Activated naive CD8-positive, alpha-beta T cell (primary cell): ENCODE data around the gene TTC7B.
"Not testable (repeated sequence)": the region's sequence is repeated elsewhere in the genome, so short reads cannot be mapped to it uniquely, and the experiment has no call there.

Source experiments
- H3K27ac Mint-ChIP-seq: one replicate; pipeline ENCODE4 v1.8.0; 2021; ENCODE audit warnings: mixed read lengths
- H3K27me3 Mint-ChIP-seq: one replicate; pipeline ENCODE4 v1.8.0; 2021; ENCODE audit warnings: mixed read lengths
- H3K36me3 Mint-ChIP-seq: one replicate; pipeline ENCODE4 v1.8.0; 2021; ENCODE audit warnings: mixed read lengths
- H3K4me1 Mint-ChIP-seq: one replicate; pipeline ENCODE4 v1.8.0; 2021; ENCODE audit warnings: low read depth, mixed read lengths
- H3K4me3 Mint-ChIP-seq: one replicate; pipeline ENCODE4 v1.8.0; 2021; ENCODE audit warnings: mild to moderate bottlenecking, mixed read lengths
- H3K9me3 Mint-ChIP-seq: one replicate; pipeline ENCODE4 v1.8.0; 2021; ENCODE audit warnings: low read depth, mixed read lengths

The TTC7B gene

DNA sequence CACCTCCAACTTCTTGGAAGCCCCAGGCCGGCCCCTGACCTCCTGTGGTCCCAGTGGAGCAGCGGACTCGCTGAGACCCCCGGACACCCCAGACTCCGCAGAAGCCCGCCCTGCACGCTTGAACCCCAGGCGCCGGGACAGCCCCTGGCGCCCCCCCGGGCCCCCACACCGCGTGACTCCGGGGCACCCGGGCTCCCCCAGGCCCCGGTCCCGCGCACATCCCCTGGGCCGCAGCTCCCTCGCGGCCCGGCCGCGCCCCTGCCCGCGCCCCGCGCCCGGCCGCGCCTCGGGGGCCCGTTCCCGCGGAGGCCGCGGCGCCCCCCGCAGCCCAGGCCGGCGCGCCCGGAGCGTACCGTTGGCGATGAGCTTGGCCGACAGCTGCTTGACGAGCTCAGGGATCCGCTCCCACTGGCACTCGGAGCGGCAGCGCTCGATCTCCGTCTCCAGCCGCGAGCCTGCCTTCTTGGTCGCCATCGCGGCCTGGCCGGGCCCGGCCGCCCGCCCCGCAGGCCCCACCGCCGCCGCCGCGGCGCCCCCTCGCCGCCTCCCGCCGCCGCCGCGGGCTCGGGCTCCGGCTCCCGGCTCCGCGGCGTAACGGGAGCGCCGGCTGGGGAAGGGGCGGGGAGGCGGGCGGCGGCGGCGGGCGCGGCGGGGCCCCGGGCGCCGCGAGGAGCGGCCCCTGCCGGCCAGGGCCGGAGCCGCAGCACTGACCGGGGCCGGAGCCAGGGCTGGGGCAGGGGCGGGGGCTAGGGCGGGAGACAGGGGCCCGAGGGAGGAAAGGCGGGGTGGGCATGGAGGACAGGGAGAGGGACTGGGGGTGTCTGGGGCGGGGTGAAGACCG lies at the start of gene TTC7B:
TTC7B (minus strand) TSS at position 609 of the 841 bp plus-strand sequence; CDS start at position 474, 135 bp downstream.
- Mint-ChIP-seq H3K4me1 (peaks cover 13% of the 10 kb centered on the region), H3K36me3 (no peaks in the 10 kb centered on the region), H3K27me3 (peaks cover 9% of the 10 kb centered on the region), H3K27ac (no peak within 1 kb of the TSS), H3K9me3 (no peaks in the 10 kb centered on the region), H3K4me3 (peak within 1 kb of the TSS; percentile 79)

GRCh38 chr14:90864741-90865140 lies 48.5 kb upstream of the TTC7B start:
- H3K27ac Mint-ChIP-seq, result no peak overlapping the region
- H3K9me3 Mint-ChIP-seq, result no peaks in the 10 kb centered on the region
- H3K4me3 Mint-ChIP-seq, result no peak overlapping the region
- H3K36me3 Mint-ChIP-seq, result peaks cover 9% of the 10 kb centered on the region
- no peaks in the 10 kb centered on the region for H3K27me3 Mint-ChIP-seq
- H3K4me1 Mint-ChIP-seq, result no peaks in the 10 kb centered on the region

GRCh38 chr14:90858511-90858910 lies 42.3 kb upstream of the TTC7B start:
- H3K36me3 Mint-ChIP-seq, result peaks cover 6% of the 10 kb centered on the region
- no peaks in the 10 kb centered on the region for H3K4me1 Mint-ChIP-seq
- no peaks in the 10 kb centered on the region for H3K27me3 Mint-ChIP-seq
- H3K4me3 Mint-ChIP-seq, result no peak overlapping the region
- no peaks in the 10 kb centered on the region for H3K9me3 Mint-ChIP-seq
- no peak overlapping the region for H3K27ac Mint-ChIP-seq

DNA sequence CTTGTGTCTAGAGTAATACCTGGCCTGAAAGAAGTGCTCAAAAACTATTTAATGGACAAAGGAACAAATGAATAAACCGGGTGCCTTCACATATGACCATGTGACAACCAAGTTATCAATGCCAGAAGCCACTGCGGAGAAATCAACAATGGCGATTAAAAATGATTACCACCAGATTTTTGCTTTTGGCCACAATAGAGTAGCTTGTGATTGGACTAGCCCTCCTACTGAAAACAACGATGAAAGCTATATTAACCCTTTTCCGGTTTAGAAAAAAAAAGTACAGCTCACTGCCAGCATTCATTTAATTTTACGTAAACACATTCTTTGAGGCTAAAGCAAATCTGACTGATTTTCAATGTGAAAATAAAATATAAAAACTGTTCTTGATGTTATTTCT lies 41.6 kb upstream of the TTC7B start:
- Mint-ChIP-seq H3K36me3 (peaks cover 6% of the 10 kb centered on the region), H3K4me1 (no peaks in the 10 kb centered on the region), H3K4me3 (no peak overlapping the region), H3K27ac (no peak overlapping the region), H3K27me3 (no peaks in the 10 kb centered on the region), H3K9me3 (no peaks in the 10 kb centered on the region)

- not testable (repeated sequence) for H3K9me3 Mint-ChIP-seq, H3K27me3 Mint-ChIP-seq, H3K4me3 Mint-ChIP-seq, H3K4me1 Mint-ChIP-seq, H3K27ac Mint-ChIP-seq, H3K36me3 Mint-ChIP-seq
Measured at GRCh38 chr14:90856115-90856514, 39.9 kb upstream of the TTC7B start.

DNA sequence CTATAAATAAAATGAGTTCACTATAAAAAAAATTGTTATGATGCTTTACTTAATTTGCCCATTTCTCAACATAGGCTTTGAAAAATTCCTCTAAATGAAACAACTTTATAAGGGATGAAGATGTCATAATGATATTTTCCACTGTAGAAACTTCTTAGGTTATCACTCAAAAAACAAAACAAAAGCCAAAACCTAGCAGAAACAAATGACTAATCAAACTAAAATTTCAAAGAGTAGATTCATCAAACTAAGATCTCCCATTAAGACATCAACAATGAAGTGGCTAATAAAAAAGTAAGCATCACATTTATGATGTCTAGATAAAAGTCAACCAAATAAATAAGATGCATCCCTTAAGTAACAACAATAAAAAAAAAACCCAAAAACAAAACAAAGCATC lies 36.9 kb upstream of the TTC7B start:
- no peaks in the 10 kb centered on the region for H3K27me3 Mint-ChIP-seq
- peaks cover 2% of the 10 kb centered on the region for H3K36me3 Mint-ChIP-seq
- no peak overlapping the region for H3K27ac Mint-ChIP-seq
- no peaks in the 10 kb centered on the region for H3K4me1 Mint-ChIP-seq
- H3K4me3 Mint-ChIP-seq, result no peak overlapping the region
- H3K9me3 Mint-ChIP-seq, result no peaks in the 10 kb centered on the region

DNA sequence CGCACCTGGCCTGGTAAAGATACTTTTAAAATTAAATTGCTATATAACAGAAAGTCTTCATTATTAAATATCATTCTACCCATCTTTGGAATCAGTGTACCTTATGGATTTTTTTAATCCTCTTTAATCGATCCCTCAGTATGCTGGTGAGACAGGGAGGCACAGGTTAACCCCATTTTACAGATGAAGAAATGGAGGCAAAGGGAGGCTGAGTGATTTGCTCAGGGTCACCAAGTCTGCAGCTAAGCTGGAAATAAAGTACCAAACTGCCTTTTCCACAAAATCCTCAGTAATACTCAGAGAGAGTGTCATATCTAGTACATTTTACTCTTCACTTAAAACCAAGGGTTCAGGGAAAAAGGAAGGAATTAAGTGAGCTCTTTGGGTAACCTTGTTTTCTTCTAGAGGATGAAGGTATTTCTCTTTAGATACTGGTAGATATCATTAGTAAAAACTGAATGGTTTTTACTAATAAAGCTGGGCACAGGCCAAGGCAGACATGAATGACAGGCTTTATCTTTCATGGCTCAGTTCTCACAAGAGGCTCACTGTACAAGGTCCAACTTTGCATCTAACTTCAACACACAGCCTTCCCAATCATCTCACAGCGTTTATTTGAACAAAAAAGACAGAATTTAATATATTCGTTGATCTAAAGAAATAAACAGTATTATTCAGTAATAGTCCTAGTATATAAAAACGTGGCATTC lies 35.3 kb upstream of the TTC7B start:
- Mint-ChIP-seq H3K27me3 (no peaks in the 10 kb centered on the region), H3K9me3 (no peaks in the 10 kb centered on the region), H3K36me3 (peaks cover 2% of the 10 kb centered on the region), H3K4me3 (no peak overlapping the region), H3K27ac (no peak overlapping the region), H3K4me1 (no peaks in the 10 kb centered on the region)

DNA sequence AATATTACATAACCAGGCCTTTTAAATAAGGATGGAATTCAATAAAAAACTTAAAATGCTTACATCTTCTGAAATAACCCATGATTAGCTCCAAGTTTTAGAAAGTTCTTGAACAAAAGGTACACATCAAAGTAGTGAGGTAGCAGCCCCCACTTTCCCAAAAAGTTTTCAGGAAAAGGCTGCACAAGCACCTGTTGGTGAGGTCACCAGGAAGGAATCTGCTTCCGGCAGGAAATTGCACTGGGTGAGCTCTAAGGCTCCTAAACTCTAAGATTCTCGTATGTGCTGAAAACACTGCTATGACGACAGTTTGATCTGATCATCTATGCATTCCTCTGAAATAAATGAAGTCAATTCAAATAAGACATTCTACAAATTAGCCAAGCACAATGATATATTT lies 34.3 kb upstream of the TTC7B start:
- H3K27ac Mint-ChIP-seq, result no peak overlapping the region
- H3K27me3 Mint-ChIP-seq, result no peaks in the 10 kb centered on the region

GRCh38 chr14:90849787-90850444 lies 33.7 kb upstream of the TTC7B start:
- H3K27me3 Mint-ChIP-seq, result no peaks in the 10 kb centered on the region
- no peaks in the 10 kb centered on the region for H3K9me3 Mint-ChIP-seq
- H3K27ac Mint-ChIP-seq, result no peak overlapping the region
- H3K36me3 Mint-ChIP-seq, result no peaks in the 10 kb centered on the region
- no peak overlapping the region for H3K4me3 Mint-ChIP-seq
- H3K4me1 Mint-ChIP-seq, result no peaks in the 10 kb centered on the region

More for the DNA sequence above, 34.3 kb upstream of the TTC7B start:
- peaks cover 2% of the 10 kb centered on the region for H3K36me3 Mint-ChIP-seq
- H3K9me3 Mint-ChIP-seq, result no peaks in the 10 kb centered on the region
- H3K4me1 Mint-ChIP-seq, result no peaks in the 10 kb centered on the region
- H3K4me3 Mint-ChIP-seq, result no peak overlapping the region

DNA sequence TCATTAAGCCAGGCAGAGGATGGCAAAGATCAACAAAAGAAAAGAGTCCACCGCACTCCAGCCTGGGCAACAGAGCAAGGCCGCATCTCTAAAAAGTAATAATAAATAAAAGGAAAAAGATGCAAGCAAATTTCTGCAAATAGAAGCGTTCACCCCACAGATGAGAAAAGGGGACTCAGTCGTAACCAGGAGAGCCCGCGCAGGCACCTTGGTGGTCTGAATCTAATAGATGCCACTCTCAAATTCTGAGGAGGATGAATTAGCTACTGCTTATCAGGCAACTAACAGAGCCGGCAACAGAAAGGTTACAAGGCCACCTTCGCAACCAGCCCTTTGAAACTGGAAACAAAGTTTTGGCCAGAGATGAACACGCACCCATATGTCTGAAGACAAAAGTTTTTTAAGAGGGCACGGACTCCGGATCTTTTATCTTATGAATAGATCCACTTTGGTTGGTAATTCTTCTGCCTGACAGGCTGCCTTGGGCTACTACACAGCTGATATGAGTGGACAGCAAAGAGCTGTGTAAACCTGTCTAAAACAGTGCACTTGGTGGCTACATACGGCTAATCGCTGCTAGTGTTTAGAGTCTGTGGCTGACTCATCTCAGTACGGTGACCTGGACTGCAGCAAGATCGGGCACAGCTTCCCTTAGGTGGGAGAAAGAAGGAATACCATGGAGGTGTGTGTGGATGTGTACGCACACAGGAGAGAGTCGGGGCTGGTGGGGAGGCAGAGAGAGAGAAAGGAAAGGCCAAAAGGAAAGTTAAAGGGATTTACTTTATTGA lies 32.9 kb upstream of the TTC7B start:
- Mint-ChIP-seq H3K36me3 (no peaks in the 10 kb centered on the region), H3K4me1 (no peaks in the 10 kb centered on the region), H3K27ac (no peak overlapping the region), H3K9me3 (no peaks in the 10 kb centered on the region), H3K27me3 (no peaks in the 10 kb centered on the region), H3K4me3 (no peak overlapping the region)

DNA sequence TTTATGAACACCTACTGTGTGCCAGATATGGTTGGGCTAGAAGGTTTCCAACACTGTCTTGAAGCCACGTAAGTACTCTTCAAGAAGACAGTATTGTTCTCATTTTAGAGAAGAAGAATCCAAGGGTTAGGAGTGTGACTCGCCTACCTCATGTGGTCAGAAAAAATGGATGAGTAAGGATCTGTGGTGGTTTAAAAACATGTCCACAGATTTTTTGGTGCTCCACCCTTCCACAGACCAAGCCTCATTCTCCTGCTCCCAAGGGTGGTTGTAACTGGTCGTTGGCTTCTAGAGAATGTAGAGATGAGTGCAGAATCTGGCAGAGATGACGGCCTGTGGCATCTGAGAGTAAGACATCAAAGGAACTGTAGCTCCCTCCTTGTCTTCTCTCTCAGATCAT lies 30.3 kb upstream of the TTC7B start:
- Mint-ChIP-seq H3K27me3 (no peaks in the 10 kb centered on the region), H3K36me3 (peaks cover 4% of the 10 kb centered on the region), H3K4me3 (no peak overlapping the region), H3K9me3 (no peaks in the 10 kb centered on the region), H3K27ac (no peak overlapping the region), H3K4me1 (peaks cover 4% of the 10 kb centered on the region)

DNA sequence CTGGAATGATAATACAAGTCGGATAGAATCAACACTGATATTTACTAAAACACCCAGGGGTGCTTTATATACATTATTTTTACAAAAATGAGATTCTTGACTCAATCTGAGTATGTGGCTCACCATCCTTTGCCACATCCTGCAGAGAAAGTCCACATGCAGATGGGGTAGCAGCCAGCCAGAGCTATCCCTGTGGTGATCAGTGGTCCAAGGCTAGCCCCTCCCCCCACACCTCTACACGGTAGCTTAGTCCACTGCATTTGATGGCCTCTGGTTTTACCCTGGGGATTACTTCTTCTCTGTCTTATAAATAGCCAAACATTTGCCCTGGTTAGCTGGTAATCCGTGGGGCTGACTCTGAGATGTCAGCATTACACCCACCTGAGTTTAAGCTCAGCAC lies 28.1 kb upstream of the TTC7B start:
- Mint-ChIP-seq H3K9me3 (no peaks in the 10 kb centered on the region), H3K4me3 (no peak overlapping the region), H3K27me3 (no peaks in the 10 kb centered on the region), H3K4me1 (peaks cover 4% of the 10 kb centered on the region), H3K27ac (no peak overlapping the region), H3K36me3 (peaks cover 4% of the 10 kb centered on the region)

DNA sequence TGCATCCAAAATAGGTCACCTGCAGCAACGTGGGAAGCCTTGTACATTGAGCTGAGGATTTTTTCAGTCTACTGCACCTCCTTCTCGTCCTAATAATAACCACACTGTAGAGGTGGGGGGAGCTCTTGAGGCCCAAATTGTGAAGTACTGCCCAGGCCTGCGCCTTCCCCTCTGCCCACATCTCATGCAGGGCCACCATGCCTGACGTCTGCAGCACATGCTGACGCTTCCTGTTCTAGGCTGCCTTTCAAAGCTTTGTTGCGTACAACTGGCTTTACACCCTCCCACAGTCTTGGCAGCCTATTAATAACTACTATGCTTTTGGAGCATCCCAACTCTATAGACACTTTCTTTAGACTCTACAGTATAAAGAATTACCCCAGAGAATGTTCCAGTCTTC lies 26.5 kb upstream of the TTC7B start:
- Mint-ChIP-seq H3K4me1 (peaks cover 4% of the 10 kb centered on the region), H3K4me3 (no peak overlapping the region), H3K27ac (no peak overlapping the region)

DNA sequence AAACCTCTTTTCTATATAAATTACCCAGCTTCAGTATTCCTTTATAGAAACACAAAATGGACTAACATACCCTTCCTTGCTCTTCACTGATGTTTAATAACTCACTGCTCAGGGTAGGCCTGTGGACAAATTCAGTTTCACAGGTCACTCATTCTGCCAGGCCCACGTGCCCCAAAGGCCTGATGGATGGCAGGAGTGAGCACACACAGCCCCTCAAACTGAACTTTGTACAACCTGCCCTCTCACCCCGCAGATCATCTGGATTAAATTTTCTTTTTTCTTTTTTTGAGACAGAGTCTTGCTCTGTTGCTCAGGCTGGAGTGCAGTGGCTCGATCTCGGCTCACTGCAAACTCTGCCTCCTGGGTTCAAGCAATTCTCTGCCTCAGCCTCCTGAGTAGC lies 24.4 kb upstream of the TTC7B start:
- H3K27ac Mint-ChIP-seq, H3K4me3 Mint-ChIP-seq, H3K9me3 Mint-ChIP-seq, H3K27me3 Mint-ChIP-seq, H3K36me3 Mint-ChIP-seq: not testable (repeated sequence)
- peaks cover 16% of the 10 kb centered on the region for H3K4me1 Mint-ChIP-seq

More for the DNA sequence above, 26.5 kb upstream of the TTC7B start:
- no peaks in the 10 kb centered on the region for H3K9me3 Mint-ChIP-seq
- H3K36me3 Mint-ChIP-seq, result peaks cover 4% of the 10 kb centered on the region
- no peaks in the 10 kb centered on the region for H3K27me3 Mint-ChIP-seq

- Mint-ChIP-seq H3K9me3 (no peaks in the 10 kb centered on the region), H3K4me3 (no peak overlapping the region), H3K36me3 (peaks cover 4% of the 10 kb centered on the region), H3K27me3 (peaks cover 4% of the 10 kb centered on the region), H3K4me1 (peaks cover 19% of the 10 kb centered on the region), H3K27ac (no peak overlapping the region)
Measured at GRCh38 chr14:90839889-90840266, 23.6 kb upstream of the TTC7B start.
